NT2/D1 (cell line): ENCODE measurements around the gene PRKAA1.

ENCODE experiments used
- SUZ12 ChIP-seq: IDR thresholded peaks from 2 replicates; pipeline ENCODE4 v1.6.1; 2011; ENCODE audit not compliant: insufficient read length, insufficient read depth; ENCODE audit errors: extremely low read depth
- YY1 ChIP-seq: IDR thresholded peaks from 2 replicates; pipeline ENCODE4 v1.6.1; 2011; ENCODE audit not compliant: insufficient read length, insufficient read depth

GRCh38 chr5:40799258-40799657 lies 1.1 kb upstream of the PRKAA1 start:
- no peak for TF ChIP-seq YY1
- TF ChIP-seq SUZ12 = no peak
